T-helper 17 cell (primary cell): ENCODE data around the gene GTF3C1. TPM values are rescaled to one million over a fixed set of nuclear protein-coding genes. Genes with fewer than 3 reads are reported as not detected.

Experiments used
- ATAC-seq: fragments of 150-1000 bp; cut with Tn5 transposase; 2 replicates; pipeline ENCODE4 v1.10.0; 2021; ENCODE audit warnings: mild to moderate bottlenecking, moderate library complexity
- DNase-seq, 3 donors: peaks; one replicate each; pipeline versions ENCODE4 v3.0.0 to v3.0.0-alpha.2; 2020 to 2021
- H3K9me3 ChIP-seq: one replicate; pipeline ENCODE4 v1.7.0; 2013; ENCODE audit warnings: low read length, mild to moderate bottlenecking; ENCODE audit not compliant: control insufficient read depth, poor library complexity, severe bottlenecking
- H3K27ac Mint-ChIP-seq: one replicate; pipeline ENCODE4 v1.8.0; 2022; ENCODE audit warnings: mild to moderate bottlenecking, moderate library complexity, mixed read lengths
- H3K27me3 Mint-ChIP-seq: one replicate; pipeline ENCODE4 v1.8.0; 2022; ENCODE audit warnings: mixed read lengths
- H3K36me3 Mint-ChIP-seq: one replicate; pipeline ENCODE4 v1.8.0; 2022; ENCODE audit warnings: low read depth, mixed read lengths
- H3K4me1 Mint-ChIP-seq: one replicate; pipeline ENCODE4 v1.8.0; 2022; ENCODE audit warnings: mild to moderate bottlenecking, mixed read lengths
- H3K4me3 Mint-ChIP-seq: one replicate; pipeline ENCODE4 v1.8.0; 2022; ENCODE audit warnings: mild to moderate bottlenecking, moderate library complexity, mixed read lengths
- total RNA-seq, 4 donors: library from RNA in 2 of 4; stranded (reverse) in 2 of 4; gene quantifications; one replicate each; pipeline ENCODE4 v1.2.3 and lab custom pipeline; 2022 to 2026

Gene GTF3C1
- total RNA-seq (10 to 100 TPM; 55.3 to 55.6 TPM), total RNA-seq (lab: John Stamatoyannopoulos, UW) (101 to 149 reads per million in 2 donors)

- Mint-ChIP-seq H3K27ac (peak within 1 kb of the TSS; percentile 100), H3K4me1 (peaks cover 35% of the 10 kb centered on the region), H3K36me3 (peaks cover 3% of the 10 kb centered on the region), H3K4me3 (peak within 1 kb of the TSS; percentile 99), H3K27me3 (no peaks in the 10 kb centered on the region)
- no peaks in the 10 kb centered on the region for H3K9me3 ChIP-seq
- DNase-seq (peak; percentile 100), ATAC-seq (peak; percentile 99)
Measured at GRCh38 chr16:27549746-27550581, at the start of gene GTF3C1, which contains the start of gene KATNIP. Gene GTF3C1, minus strand, starts transcription at chr16:27549913. Its CDS starts 23 bp downstream, at chr16:27549890. Gene KATNIP, plus strand, starts transcription at chr16:27550144. Its CDS starts 27 bp downstream, at chr16:27550171.

- Mint-ChIP-seq H3K27me3 (no peaks in the 10 kb centered on the region), H3K27ac (no peak overlapping the region), H3K4me3 (no peak overlapping the region), H3K4me1 (peaks cover 8% of the 10 kb centered on the region), H3K36me3 (peaks cover 3% of the 10 kb centered on the region)
- no peak for DNase-seq
- no peak for ATAC-seq
- H3K9me3 ChIP-seq, result no peaks in the 10 kb centered on the region
Measured at GRCh38 chr16:27598931-27599565, 49.3 kb upstream of the GTF3C1 start.

- Mint-ChIP-seq H3K27ac (no peak overlapping the region), H3K4me1 (peaks cover 8% of the 10 kb centered on the region), H3K27me3 (no peaks in the 10 kb centered on the region), H3K36me3 (peaks cover 3% of the 10 kb centered on the region), H3K4me3 (no peak overlapping the region)
- H3K9me3 ChIP-seq, result no peaks in the 10 kb centered on the region
- ATAC-seq (no peak), DNase-seq (no peak)
Measured at GRCh38 chr16:27598220-27598619, 48.5 kb upstream of the GTF3C1 start.

- Mint-ChIP-seq H3K4me1 (peaks cover 8% of the 10 kb centered on the region), H3K27me3 (no peaks in the 10 kb centered on the region), H3K27ac (no peak overlapping the region), H3K4me3 (no peak overlapping the region), H3K36me3 (peaks cover 3% of the 10 kb centered on the region)
- ATAC-seq (no peak), DNase-seq (no peak)
- H3K9me3 ChIP-seq, result no peaks in the 10 kb centered on the region
Measured at GRCh38 chr16:27597361-27597760, 47.6 kb upstream of the GTF3C1 start.

- H3K4me1 Mint-ChIP-seq, result peaks cover 8% of the 10 kb centered on the region
- no peak overlapping the region for H3K27ac Mint-ChIP-seq
- H3K36me3 Mint-ChIP-seq, result peaks cover 3% of the 10 kb centered on the region
- DNase-seq, result no peak
- no peaks in the 10 kb centered on the region for H3K9me3 ChIP-seq
- no peaks in the 10 kb centered on the region for H3K27me3 Mint-ChIP-seq
- no peak for ATAC-seq
- H3K4me3 Mint-ChIP-seq, result no peak overlapping the region
Measured at GRCh38 chr16:27596411-27596810, 46.7 kb upstream of the GTF3C1 start.

- H3K27ac Mint-ChIP-seq, result peak overlapping the region; percentile 73
Measured at GRCh38 chr16:27595993-27596392, 46.3 kb upstream of the GTF3C1 start.

GRCh38 chr16:27595475-27595874 is 45.8 kb upstream of the GTF3C1 start:
- no peaks in the 10 kb centered on the region for H3K36me3 Mint-ChIP-seq
- H3K4me1 Mint-ChIP-seq, result peaks cover 6% of the 10 kb centered on the region
- no peak for DNase-seq
- H3K4me3 Mint-ChIP-seq, result no peak overlapping the region
- no peaks in the 10 kb centered on the region for H3K9me3 ChIP-seq
- H3K27me3 Mint-ChIP-seq, result no peaks in the 10 kb centered on the region
- H3K27ac Mint-ChIP-seq, result peak overlapping the region; percentile 73
- no peak for ATAC-seq

More at GRCh38 chr16:27595993-27596392, 46.3 kb upstream of the GTF3C1 start:
- H3K9me3 ChIP-seq, result no peaks in the 10 kb centered on the region
- no peak for ATAC-seq
- Mint-ChIP-seq H3K27me3 (no peaks in the 10 kb centered on the region), H3K36me3 (peaks cover under 1% of the 10 kb centered on the region), H3K4me1 (peaks cover 7% of the 10 kb centered on the region), H3K4me3 (no peak overlapping the region)
- no peak for DNase-seq

GRCh38 chr16:27591837-27592236 is 42.1 kb upstream of the GTF3C1 start:
- H3K4me1 Mint-ChIP-seq, result peaks cover 6% of the 10 kb centered on the region
- no peak for ATAC-seq
- no peak for DNase-seq

GRCh38 chr16:27588057-27588456 is 38.3 kb upstream of the GTF3C1 start:
- peaks cover 2% of the 10 kb centered on the region for H3K36me3 Mint-ChIP-seq
- H3K9me3 ChIP-seq, result no peaks in the 10 kb centered on the region
- ATAC-seq (no peak), DNase-seq (no peak)
- no peaks in the 10 kb centered on the region for H3K4me1 Mint-ChIP-seq
- H3K27ac Mint-ChIP-seq, result no peak overlapping the region
- H3K4me3 Mint-ChIP-seq, result peak overlapping the region; percentile 55
- H3K27me3 Mint-ChIP-seq, result no peaks in the 10 kb centered on the region

More at GRCh38 chr16:27591837-27592236, 42.1 kb upstream of the GTF3C1 start:
- no peaks in the 10 kb centered on the region for H3K36me3 Mint-ChIP-seq
- H3K27me3 Mint-ChIP-seq, result no peaks in the 10 kb centered on the region
- H3K27ac Mint-ChIP-seq, result no peak overlapping the region
- no peak overlapping the region for H3K4me3 Mint-ChIP-seq
- H3K9me3 ChIP-seq, result no peaks in the 10 kb centered on the region

- no peak for ATAC-seq
- DNase-seq, result no peak
- no peaks in the 10 kb centered on the region for H3K27me3 Mint-ChIP-seq
- H3K4me1 Mint-ChIP-seq, result no peaks in the 10 kb centered on the region
- H3K9me3 ChIP-seq, result no peaks in the 10 kb centered on the region
- H3K4me3 Mint-ChIP-seq, result no peak overlapping the region
- H3K36me3 Mint-ChIP-seq, result peaks cover 2% of the 10 kb centered on the region
- H3K27ac Mint-ChIP-seq, result no peak overlapping the region
Measured at GRCh38 chr16:27586711-27587110, 37.0 kb upstream of the GTF3C1 start.

- Mint-ChIP-seq H3K4me3 (no peak overlapping the region), H3K27me3 (no peaks in the 10 kb centered on the region), H3K4me1 (no peaks in the 10 kb centered on the region), H3K27ac (no peak overlapping the region), H3K36me3 (peaks cover 2% of the 10 kb centered on the region)
- ATAC-seq, result no peak
- DNase-seq, result no peak
- H3K9me3 ChIP-seq, result no peaks in the 10 kb centered on the region
Measured at GRCh38 chr16:27585200-27585599, 35.5 kb upstream of the GTF3C1 start.

- H3K9me3 ChIP-seq, result no peaks in the 10 kb centered on the region
- Mint-ChIP-seq H3K4me1 (no peaks in the 10 kb centered on the region), H3K36me3 (peaks cover 2% of the 10 kb centered on the region), H3K27ac (no peak overlapping the region), H3K27me3 (no peaks in the 10 kb centered on the region), H3K4me3 (no peak overlapping the region)
- ATAC-seq (no peak), DNase-seq (no peak)
Measured at GRCh38 chr16:27583634-27584033, 33.9 kb upstream of the GTF3C1 start.

- H3K36me3 Mint-ChIP-seq, result peaks cover 2% of the 10 kb centered on the region
- H3K4me1 Mint-ChIP-seq, result no peaks in the 10 kb centered on the region
- ATAC-seq, result no peak
Measured at GRCh38 chr16:27582883-27583282, 33.2 kb upstream of the GTF3C1 start.

More at GRCh38 chr16:27582883-27583282, 33.2 kb upstream of the GTF3C1 start:
- Mint-ChIP-seq H3K4me3 (no peak overlapping the region), H3K27me3 (no peaks in the 10 kb centered on the region), H3K27ac (no peak overlapping the region)
- DNase-seq, result no peak
- H3K9me3 ChIP-seq, result no peaks in the 10 kb centered on the region
